K562 (cell line): ENCODE measurements around the gene ZNF620. TPM values are rescaled to one million over a fixed set of nuclear protein-coding genes. Genes with fewer than 3 reads are reported as not detected.
A peak's percentile ranks its signal among the peaks of the same experiment; 100 is the strongest.

Source experiments
- CHD7 ChIP-seq: fragments of 200-600 bp; sonication (generic); IDR thresholded peaks from one replicate; pipeline ENCODE4 v1.6.1; 2012; ENCODE audit warnings: mild to moderate bottlenecking, low read depth, low read length, inconsistent platforms
- EHMT2 ChIP-seq: fragments of 450-650 bp; IDR thresholded peaks from 2 replicates; pipeline ENCODE4 v1.6.1; 2018; ENCODE audit warnings: antibody characterized with exemption
- GABPB2 ChIP-seq: fragments of 250-450 bp; sonication (Bioruptor Pico); conservative IDR thresholded peaks from 2 replicates; pipeline ENCODE4 v1.5.1; 2021; ENCODE audit warnings: mild to moderate bottlenecking
- ILF3 ChIP-seq: fragments of 450-650 bp; IDR thresholded peaks from 2 replicates; pipeline ENCODE4 v1.6.1; 2018; ENCODE audit warnings: antibody characterized with exemption, mild to moderate bottlenecking, moderate library complexity, borderline replicate concordance
- MCM3 ChIP-seq: fragments of 450-650 bp; IDR thresholded peaks from 2 replicates; pipeline ENCODE4 v1.6.1; 2016
- OTX1 ChIP-seq: fragments of 450-650 bp; formaldehyde crosslinking; IDR thresholded peaks from 2 replicates; pipeline ENCODE4 v1.4.0; 2022; ENCODE audit warnings: mild to moderate bottlenecking
- PATZ1 ChIP-seq: fragments of 250-450 bp; sonication (Bioruptor Pico); IDR thresholded peaks from 2 replicates; pipeline ENCODE4 v1.5.0; 2020; ENCODE audit warnings: mild to moderate bottlenecking, borderline replicate concordance
- POLR2G ChIP-seq: fragments of 200-400 bp; formaldehyde crosslinking; IDR thresholded peaks from 2 replicates; pipeline ENCODE4 v1.6.1; 2017; ENCODE audit warnings: low read depth, mild to moderate bottlenecking, antibody characterized with exemption, low read length, moderate library complexity
- POLR2H ChIP-seq: IDR thresholded peaks from 2 replicates; pipeline ENCODE4 v1.6.1; 2016; ENCODE audit warnings: missing genetic modification characterization, low read depth, mild to moderate bottlenecking, control low read depth, missing compliant biosample characterization, moderate library complexity
- RFX7 ChIP-seq: fragments of 250-450 bp; sonication (Bioruptor Pico); IDR thresholded peaks from 2 replicates; pipeline ENCODE4 v1.5.1; 2021; ENCODE audit warnings: mild to moderate bottlenecking
- SIN3B ChIP-seq: fragments of 450-650 bp; IDR thresholded peaks from 2 replicates; pipeline ENCODE4 v1.6.1; 2017; ENCODE audit warnings: low read depth, mild to moderate bottlenecking, moderate library complexity
- TCF7L2 ChIP-seq: fragments of 150-350 bp; IDR thresholded peaks from 2 replicates; pipeline ENCODE4 v1.6.1; 2016; ENCODE audit warnings: low read depth, mild to moderate bottlenecking, low read length, moderate library complexity
- TOE1 ChIP-seq, 2 experiments: fragments of 450-650 bp in 1 of 2; sonication (generic) in 1 of 2; formaldehyde crosslinking in 1 of 2; IDR thresholded peaks; 2 replicates each; pipeline versions ENCODE4 v1.7.1 to v1.8.0; 2016 to 2022; ENCODE audit warnings: borderline replicate concordance in 2 of 2, mild to moderate bottlenecking in 2 of 2, antibody characterized with exemption in 1 of 2, inconsistent platforms in 1 of 2, low read depth in 1 of 2, missing genetic modification reagents in 1 of 2, moderate library complexity in 1 of 2
- ZNF224 ChIP-seq: sonication (generic); formaldehyde crosslinking; IDR thresholded peaks from 2 replicates; pipeline ENCODE4 v1.8.0; 2022; ENCODE audit warnings: mild to moderate bottlenecking, missing genetic modification reagents
- ZNF24 ChIP-seq: fragments of 450-650 bp; IDR thresholded peaks from 2 replicates; pipeline ENCODE4 v1.6.1; 2016
- polyA plus RNA-seq, 8 experiments: library from polyadenylated mRNA; depleted of rRNA in 4 of 8; stranded (reverse) in 5 of 8; unstranded in 3 of 8; fragments of >200 nt; fragmentation: Nextera tagmentation in 2 of 8; fragmentation: Illumina TruSeq in 1 of 8; extraction: Ambion mirVana in 2 of 8; extraction: Trizol in 1 of 8; gene quantifications; 2 replicates each; pipeline versions ENCODE4 v1.2.1 to v1.2.3, GENCODE V29; 2011 to 2014; ENCODE audit warnings: inconsistent platforms in 1 of 8, missing spikeins in 1 of 8
- total RNA-seq, 7 experiments: library from RNA; depleted of rRNA in 6 of 7; stranded (reverse); fragments of >200 nt in 6 of 7; fragmentation: Illumina TruSeq in 2 of 7; extraction: Trizol in 2 of 7; gene quantifications; 2 replicates each; pipeline versions ENCODE4 v1.2.1 to v1.2.3, GENCODE V29; 2011 to 2021; ENCODE audit warnings: low replicate concordance in 1 of 7

ZNF620 gene
- total and polyA plus RNA-seq, 9 of the 15 experiments (the other 6 are each of a cell fraction or from before 2014, with no cell fraction given): 1.2 to 5.5 (median 3.3) TPM

DNA sequence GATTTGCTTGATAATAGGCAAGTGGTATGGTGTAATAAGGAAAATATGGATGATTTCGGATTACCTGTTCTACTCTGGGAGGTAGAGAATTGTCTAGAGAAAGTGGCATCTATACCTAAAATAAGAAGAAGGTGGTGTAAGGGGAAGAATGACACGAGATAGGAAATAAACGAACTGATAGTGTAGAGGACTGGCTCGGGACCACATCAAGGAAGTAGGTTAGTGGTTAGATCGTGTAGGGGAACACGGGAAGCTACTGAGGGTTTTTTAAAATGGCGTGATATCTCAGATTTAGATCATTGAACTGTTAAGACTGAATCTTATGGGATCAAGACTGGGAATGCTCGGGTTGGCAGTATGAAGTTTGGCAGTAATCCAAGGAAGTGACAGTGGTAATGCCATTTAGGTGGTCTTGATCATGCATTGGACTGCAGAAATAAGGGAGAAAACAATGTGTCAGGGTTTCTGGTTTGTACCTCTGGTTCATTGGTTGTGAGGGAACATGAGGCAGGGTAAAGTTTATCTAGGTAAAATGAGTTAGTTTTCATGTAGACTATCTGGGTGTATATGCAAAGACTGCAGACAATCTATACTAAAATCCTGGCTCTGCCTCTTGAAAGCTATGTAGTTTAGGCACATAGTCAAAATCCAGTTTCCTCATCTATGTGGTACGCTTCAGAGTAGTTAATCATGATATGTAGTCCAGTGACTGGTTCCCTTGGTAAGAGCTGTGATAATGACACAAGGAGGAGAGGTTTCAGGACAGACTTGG lies 41.3 kb upstream of the ZNF620 start (continued):
- TF ChIP-seq POLR2G: peak; percentile 56
- peak; percentile 6; the same call in 1 of the 2 replicates for TF ChIP-seq RFX7 (CRISPR knock-in tag)
- no peak for TF ChIP-seq CHD7
- no peak; the same call in 1 of the 2 replicates for TF ChIP-seq PATZ1
- TF ChIP-seq ZNF224 (CRISPR knock-in tag): no peak
- no peak for TF ChIP-seq TCF7L2
- no peak for TF ChIP-seq OTX1 (CRISPR knock-in tag)
- TF ChIP-seq ZNF24: no peak
- TF ChIP-seq POLR2H (tag): peak; percentile 16; the same call in 1 of the 2 replicates
- no peak for TF ChIP-seq TOE1 (IDR thresholded peaks at IDR 0.05; ENCODE audit: borderline replicate concordance)
- no peak for TF ChIP-seq TOE1 (CRISPR knock-in tag; IDR thresholded peaks at IDR 0.05; ENCODE audit: borderline replicate concordance, low read depth)
- TF ChIP-seq MCM3: no peak
- peak; percentile 16; the same call in 1 of the 2 replicates for TF ChIP-seq SIN3B
- TF ChIP-seq EHMT2: no peak
- TF ChIP-seq ILF3: peak; percentile 21; the same call in 1 of the 2 replicates
- no peak for TF ChIP-seq GABPB2 (CRISPR knock-in tag)
